GM19238 (cell line): ENCODE data around the gene ZNF264.
"Not testable (repeated sequence)": the region's sequence is repeated elsewhere in the genome, so short reads cannot be mapped to it uniquely, and the experiment has no call there.

Experiments
- DNase-seq: peaks from one replicate; pipeline ENCODE4 v3.0.0; 2011; ENCODE audit warnings: low spot score; ENCODE audit not compliant: insufficient read length

ZNF264 gene

DNA sequence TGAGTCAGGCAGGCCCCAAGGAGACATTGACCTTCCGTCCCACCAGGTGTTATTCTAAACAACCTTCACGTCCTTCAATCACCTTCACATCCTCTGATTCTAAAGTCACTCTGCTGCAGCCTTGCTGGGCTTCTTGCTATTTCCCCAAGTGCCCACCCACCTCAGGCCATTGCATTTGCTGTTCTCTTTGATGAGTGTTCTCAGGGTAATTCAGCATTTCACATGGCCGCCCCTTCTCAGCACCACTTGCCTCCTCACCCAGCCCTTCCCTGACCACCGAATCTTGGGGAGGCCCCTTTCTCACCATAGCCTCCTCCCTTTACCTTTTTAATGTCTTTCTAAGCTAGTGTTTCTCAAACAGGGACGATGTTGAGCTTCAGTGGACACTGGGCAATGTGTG is 53.8 kb downstream of the ZNF264 start:
- DNase-seq, result no peak

DNA sequence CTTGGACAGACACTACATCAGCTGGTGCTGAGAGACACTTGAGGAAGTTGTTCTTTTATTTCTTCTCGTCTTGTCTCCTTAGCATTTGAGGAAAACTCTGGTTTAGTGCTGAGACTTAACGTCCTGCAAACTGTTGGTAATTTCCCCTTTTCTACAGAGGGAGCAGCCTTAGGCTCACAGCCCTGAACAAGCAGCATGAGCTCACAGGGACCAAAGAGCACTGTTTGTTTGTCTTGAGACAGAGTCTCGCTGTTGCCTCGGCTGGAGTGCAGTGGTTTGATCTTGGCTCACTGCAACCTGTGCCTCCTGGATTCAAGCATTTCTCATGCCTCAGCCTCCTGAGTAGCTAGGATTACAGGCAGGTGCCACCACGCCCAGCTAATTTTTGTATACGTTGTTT is 54.7 kb downstream of the ZNF264 start:
- DNase-seq, result no peak

DNA sequence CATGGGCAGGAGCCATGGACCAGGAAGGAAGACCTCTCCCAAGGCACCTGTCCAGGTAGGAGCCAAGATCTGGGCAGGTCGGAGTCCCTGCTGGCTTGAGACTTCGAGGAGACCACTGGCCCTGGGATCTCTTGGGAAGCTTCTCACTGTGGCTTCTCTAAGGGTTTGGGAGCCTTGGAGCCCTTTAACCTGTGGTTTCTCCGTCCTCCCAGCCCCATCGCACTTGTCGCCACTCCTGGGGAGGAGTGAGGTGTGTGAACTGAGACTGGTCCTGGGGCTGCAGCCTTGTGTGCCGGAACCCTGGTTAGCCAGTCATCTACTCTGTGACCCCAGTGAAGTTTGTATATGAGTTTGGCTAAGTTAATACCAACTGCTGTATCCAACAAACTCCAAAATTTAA is 57.3 kb downstream of the ZNF264 start:
- no peak for DNase-seq

DNA sequence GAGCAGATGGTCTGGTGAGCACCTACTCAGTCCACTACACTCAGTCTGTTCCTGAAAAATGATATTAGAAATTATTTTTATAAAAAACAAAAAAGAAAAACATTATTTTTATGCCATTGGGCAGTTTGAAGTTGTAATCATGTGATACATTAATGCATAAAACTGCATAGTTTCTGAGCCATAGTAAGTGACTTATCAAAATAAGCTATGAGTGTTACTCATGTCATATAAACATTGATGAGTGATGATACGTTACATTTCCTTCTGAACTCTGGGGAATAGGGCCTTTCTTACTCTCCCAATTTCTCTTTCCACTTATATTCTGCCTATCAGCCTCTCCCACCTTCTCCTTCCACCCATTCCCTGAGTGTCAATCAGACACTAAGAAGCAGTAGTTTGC is 58.0 kb downstream of the ZNF264 start:
- DNase-seq, result no peak

DNA sequence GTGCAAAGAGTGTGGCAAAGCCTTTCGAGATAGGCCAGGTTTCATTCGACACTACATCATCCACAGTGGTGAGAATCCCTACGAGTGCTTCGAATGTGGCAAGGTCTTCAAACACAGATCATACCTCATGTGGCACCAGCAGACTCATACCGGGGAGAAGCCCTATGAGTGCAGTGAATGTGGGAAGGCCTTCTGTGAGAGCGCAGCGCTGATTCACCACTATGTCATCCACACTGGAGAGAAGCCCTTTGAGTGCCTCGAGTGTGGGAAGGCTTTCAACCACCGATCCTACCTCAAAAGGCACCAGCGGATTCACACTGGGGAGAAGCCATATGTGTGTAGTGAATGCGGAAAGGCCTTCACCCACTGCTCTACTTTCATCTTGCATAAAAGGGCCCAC is 62.5 kb downstream of the ZNF264 start:
- not testable (repeated sequence) for DNase-seq

DNA sequence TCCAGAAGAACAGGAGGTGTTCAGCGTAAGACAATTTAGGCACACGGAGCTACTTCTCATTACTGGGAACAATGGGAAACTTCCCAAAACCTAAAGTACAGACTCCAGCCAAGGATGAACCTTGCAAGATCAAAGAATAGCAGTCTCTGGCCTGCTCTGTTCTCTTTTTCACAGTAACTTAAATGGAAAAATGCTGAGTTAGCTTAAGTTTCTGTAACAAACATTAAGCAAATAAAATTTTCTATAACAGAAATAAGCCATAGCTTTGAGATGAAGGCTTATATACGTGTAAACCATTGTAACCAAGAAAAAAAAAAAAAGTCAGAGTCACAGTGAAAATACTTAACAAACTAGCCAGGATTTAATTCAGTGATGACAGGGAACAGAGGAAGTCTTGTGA is 70.7 kb downstream of the ZNF264 start:
- no peak for DNase-seq

DNA sequence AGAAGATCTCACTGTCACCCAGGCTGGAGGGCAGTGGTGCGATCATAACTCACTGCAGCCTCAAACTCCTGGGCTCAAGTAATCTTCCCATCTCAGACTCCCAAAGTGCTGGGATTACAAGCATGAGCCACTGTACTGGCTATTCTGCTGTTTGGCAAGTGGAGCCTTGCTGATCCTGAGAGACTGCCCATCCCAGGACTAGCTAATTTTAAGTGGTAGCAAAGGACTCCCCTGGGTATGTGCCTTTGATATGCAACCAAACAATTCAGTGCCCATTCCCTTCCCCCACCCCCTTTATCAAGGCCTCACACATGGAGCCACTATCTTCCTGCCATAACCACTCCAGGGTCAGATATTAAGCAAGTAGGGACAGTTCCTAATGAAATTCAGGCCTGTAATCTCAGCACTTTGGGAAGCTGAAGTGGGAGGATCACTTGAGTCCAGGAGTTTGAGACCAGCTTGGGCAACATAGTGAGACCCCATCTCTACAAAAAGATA is 72.0 kb downstream of the ZNF264 start:
- no peak for DNase-seq

DNA sequence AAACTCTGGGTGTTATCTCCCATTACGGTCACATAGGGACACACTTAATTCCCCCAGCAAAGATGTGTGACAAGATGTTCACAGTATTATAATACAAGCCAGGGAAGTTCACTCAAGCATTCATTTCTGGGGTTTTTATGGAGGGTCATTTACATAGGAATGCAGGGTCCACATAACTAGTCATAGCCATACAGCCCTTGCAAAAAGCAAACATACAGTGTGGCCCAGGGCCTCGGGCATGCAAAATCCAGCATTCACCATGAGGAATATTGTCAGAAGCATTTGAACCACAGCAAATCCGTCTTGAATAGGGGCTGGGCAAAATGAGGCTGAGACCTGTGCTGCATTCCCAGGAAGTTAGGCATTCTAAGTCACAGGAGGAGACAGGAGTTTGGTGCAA is 76.0 kb downstream of the ZNF264 start:
- DNase-seq, result no peak

DNA sequence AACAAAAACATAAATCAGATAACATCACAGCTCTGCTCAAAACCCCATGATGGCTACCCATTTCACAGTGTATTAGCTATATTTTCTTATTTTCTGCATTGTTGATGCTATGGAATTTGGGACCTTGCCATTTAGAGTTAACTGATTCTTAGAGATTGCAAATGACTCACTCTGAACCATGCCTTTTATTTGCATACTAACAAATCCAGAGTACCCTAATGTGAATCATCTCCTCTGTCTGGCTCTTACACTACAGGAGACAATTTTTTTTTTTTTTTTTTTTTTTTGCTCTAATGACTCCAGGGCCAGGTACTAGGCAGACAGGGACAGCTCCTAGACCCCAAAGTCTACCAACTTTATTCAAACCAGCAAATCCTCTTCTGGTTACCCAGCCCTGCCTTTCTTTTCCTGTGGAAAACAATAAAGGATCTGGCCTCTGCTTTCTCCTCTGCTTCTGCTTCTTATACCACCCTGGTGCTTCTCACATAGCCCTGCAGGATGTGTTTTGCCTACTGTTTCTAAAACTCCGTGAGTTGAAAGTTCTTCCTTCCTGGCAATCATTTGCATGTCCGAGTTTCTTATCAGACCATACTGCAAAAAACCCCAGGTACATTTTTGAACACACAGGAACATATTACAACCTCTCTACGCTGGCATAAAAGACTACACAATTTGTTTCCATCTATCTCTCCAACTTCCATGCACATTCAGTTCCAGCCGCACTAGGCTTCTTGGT is 78.4 kb downstream of the ZNF264 start:
- DNase-seq, result no peak

DNA sequence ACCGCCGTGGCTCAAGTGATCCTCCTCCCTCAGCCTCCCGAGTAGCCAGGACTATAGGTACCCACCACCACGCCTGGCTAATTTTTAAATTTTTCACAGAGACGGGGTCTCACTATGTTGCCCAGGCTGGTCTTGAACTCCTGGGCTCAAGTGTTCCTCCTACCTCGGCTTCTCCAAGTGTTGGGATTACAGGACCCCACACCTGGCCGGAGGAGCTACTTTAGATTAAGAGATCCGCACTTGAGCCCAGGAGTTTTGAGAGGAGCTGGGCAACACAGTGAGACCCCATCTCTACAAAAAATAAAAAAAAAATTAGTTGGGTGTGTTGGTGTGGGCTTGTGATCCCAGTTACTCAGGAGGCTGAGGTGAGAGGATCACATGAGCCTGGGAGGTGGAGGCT is 80.0 kb downstream of the ZNF264 start:
- no peak for DNase-seq
